ENCODE results near the gene MED12L.

- no peak for TF ChIP-seq CTCF (tag by site-specific recombination; IDR thresholded peaks at IDR 0.05)
- TF ChIP-seq ZNF626 (tag by site-specific recombination; IDR thresholded peaks at IDR 0.05): no peak
- no peak for TF ChIP-seq ZNF132 (tag by site-specific recombination; IDR thresholded peaks at IDR 0.05; ENCODE audit: borderline replicate concordance)
- no peak for TF ChIP-seq RBAK (tag by site-specific recombination; IDR thresholded peaks at IDR 0.05)
- no peak for TF ChIP-seq ZNF501 (tag by site-specific recombination; IDR thresholded peaks at IDR 0.05)
- no peak for TF ChIP-seq ZNF555 (tag by site-specific recombination; conservative IDR thresholded peaks at IDR 0.05)
Observed at GRCh38 chr3:151445273-151446001, 360.0 kb downstream of the MED12L start.

All from HEK293 (cell line).